HG02973 (cell line): ENCODE data around the gene KLHDC3.

Experiments used
- ATAC-seq: cut with Tn5 transposase; IDR thresholded peaks from one replicate; pipeline ENCODE4 v1.9.1; 2021; ENCODE audit warnings: moderate library complexity; ENCODE audit not compliant: unreplicated experiment

The KLHDC3 gene

GRCh38 chr6:43013843-43014433, at the start of gene KLHDC3, which contains the start of gene MEA1:
Gene KLHDC3 (plus strand): TSS chr6:43014249. CDS start chr6:43017193, 2,944 bp downstream.
Gene MEA1 (minus strand): TSS chr6:43013946. CDS start chr6:43013813, 133 bp downstream.
- peak; percentile 88 for ATAC-seq

- no peak for ATAC-seq
These were observed 47.5 kb upstream of the KLHDC3 start for GRCh38 chr6:42966571-42966970.

GRCh38 chr6:42967228-42967627, 46.8 kb upstream of the KLHDC3 start:
- no peak for ATAC-seq

GRCh38 chr6:42968126-42968701, 45.8 kb upstream of the KLHDC3 start:
- ATAC-seq = no peak

GRCh38 chr6:42968783-42969182, 45.3 kb upstream of the KLHDC3 start:
- ATAC-seq = no peak

- ATAC-seq = no peak
These were observed 44.6 kb upstream of the KLHDC3 start for GRCh38 chr6:42969431-42969830.

- no peak for ATAC-seq
These were observed 44.1 kb upstream of the KLHDC3 start for GRCh38 chr6:42969934-42970333.

- ATAC-seq = no peak
These were observed 43.0 kb upstream of the KLHDC3 start for GRCh38 chr6:42970871-42971612.

GRCh38 chr6:42971746-42972327, 42.2 kb upstream of the KLHDC3 start:
- ATAC-seq = no peak

- no peak for ATAC-seq
These were observed 40.1 kb upstream of the KLHDC3 start for GRCh38 chr6:42973926-42974325.

GRCh38 chr6:42974919-42975505, 39.0 kb upstream of the KLHDC3 start:
- no peak for ATAC-seq

GRCh38 chr6:42978487-42978838, 35.6 kb upstream of the KLHDC3 start:
- peak; percentile 12 for ATAC-seq

GRCh38 chr6:42978839-42979522, 35.1 kb upstream of the KLHDC3 start, which contains the start of gene PEX6:
Gene PEX6 (minus strand): TSS chr6:42979181. CDS start chr6:42979150, 31 bp downstream.
- ATAC-seq = peak; percentile 88

GRCh38 chr6:42979523-42980177, 34.4 kb upstream of the KLHDC3 start:
- ATAC-seq = peak; percentile 8

- no peak for ATAC-seq
These were observed 32.2 kb upstream of the KLHDC3 start for GRCh38 chr6:42981836-42982235.

GRCh38 chr6:42984001-42984923, 29.8 kb upstream of the KLHDC3 start, which contains the start of gene PPP2R5D:
Gene PPP2R5D (plus strand): TSS chr6:42984570. CDS start chr6:42984678, 108 bp downstream.
- ATAC-seq = peak; percentile 89

GRCh38 chr6:42984924-42985475, 29.0 kb upstream of the KLHDC3 start:
- no peak for ATAC-seq

- ATAC-seq = no peak
These were observed 26.3 kb upstream of the KLHDC3 start for GRCh38 chr6:42987533-42988451.
